AG09319 (cell line): ENCODE measurements around the gene TMEM120A.
A peak's percentile ranks its signal among the peaks of the same experiment; 100 is the strongest.
"Not testable (repeated sequence)": the region's sequence is repeated elsewhere in the genome, so short reads cannot be mapped to it uniquely, and the experiment has no call there.

ENCODE experiments used
- DNase-seq: peaks from one replicate; pipeline ENCODE4 v3.0.0-alpha.2; 2010; ENCODE audit warnings: low read depth; ENCODE audit errors: extremely low read depth
- CTCF ChIP-seq: IDR thresholded peaks from 2 replicates; pipeline ENCODE4 v1.5.1; 2011; ENCODE audit warnings: low read depth, mild to moderate bottlenecking, inconsistent platforms, low read length, moderate library complexity

The TMEM120A gene

GRCh38 chr7:75994388-75995051, at the start of gene TMEM120A:
TSS of gene TMEM120A (minus strand) at chr7:75994595. CDS start at chr7:75994570, 25 bp downstream.
- TF ChIP-seq CTCF, result no peak; the same call in 1 of the 2 replicates
- DNase-seq, result peak; percentile 80

GRCh38 chr7:76040126-76040525, 45.7 kb upstream of the TMEM120A start:
- no peak for TF ChIP-seq CTCF
- DNase-seq, result no peak

GRCh38 chr7:76037310-76037709, 42.9 kb upstream of the TMEM120A start:
- TF ChIP-seq CTCF, result no peak
- DNase-seq, result no peak

GRCh38 chr7:76031964-76032363, 37.6 kb upstream of the TMEM120A start:
- DNase-seq, result no peak
- TF ChIP-seq CTCF, result no peak

- DNase-seq, result not testable (repeated sequence)
These were observed 35.3 kb upstream of the TMEM120A start for GRCh38 chr7:76029682-76030081.

- TF ChIP-seq CTCF, result no peak
- DNase-seq, result no peak
These were observed 28.6 kb upstream of the TMEM120A start for GRCh38 chr7:76023002-76023401.

- TF ChIP-seq CTCF, result no peak
- DNase-seq, result no peak
These were observed 27.8 kb upstream of the TMEM120A start for GRCh38 chr7:76022026-76022780.
